Activated CD4-positive, alpha-beta memory T cell treated with anti-CD3 and anti-CD28 coated beads, Interleukin-2, amount 10 ng/mL, durations not matched to agents 7 days and 5 days (primary cell): ENCODE results near the gene TECTA. TPM values are rescaled to one million over a fixed set of nuclear protein-coding genes. Genes with fewer than 3 reads are reported as not detected.

ENCODE experiments used
- CTCF ChIA-PET: fragments of 350-600 bp; sonication (Branson Sonifier 250); formaldehyde crosslinking; loops from one replicate; lab custom pipeline; 2021; ENCODE audit warnings: antibody characterized with exemption, inconsistent platforms; lab: Charles Lee
- POLR2A ChIA-PET: fragments of 350-600 bp; sonication (Branson Sonifier 250); formaldehyde crosslinking; loops from one replicate; lab custom pipeline; 2021; ENCODE audit warnings: antibody characterized with exemption; lab: Charles Lee
- DNase-seq: peaks from one replicate; pipeline ENCODE4 v3.0.0-alpha.2; 2020
- H3K27ac Mint-ChIP-seq: one replicate; pipeline ENCODE4 v1.8.0; 2021; ENCODE audit warnings: mild to moderate bottlenecking, mixed read lengths
- H3K27me3 Mint-ChIP-seq: one replicate; pipeline ENCODE4 v1.8.0; 2021; ENCODE audit warnings: mixed read lengths
- H3K36me3 Mint-ChIP-seq: one replicate; pipeline ENCODE4 v1.8.0; 2021; ENCODE audit warnings: low read depth, mixed read lengths
- H3K4me1 Mint-ChIP-seq: one replicate; pipeline ENCODE4 v1.8.0; 2021; ENCODE audit warnings: mixed read lengths
- H3K4me3 Mint-ChIP-seq: one replicate; pipeline ENCODE4 v1.8.0; 2021; ENCODE audit warnings: mild to moderate bottlenecking, mixed read lengths
- H3K9me3 Mint-ChIP-seq: one replicate; pipeline ENCODE4 v1.8.0; 2021; ENCODE audit warnings: mixed read lengths
- total RNA-seq, 2 experiments: library from RNA; stranded (reverse); gene quantifications; one replicate each; pipeline ENCODE4 v1.2.3, GENCODE V29; 2021

Gene TECTA
- total RNA-seq, 2 experiments from 2014 or later: 0.10 to 0.20 TPM

DNA sequence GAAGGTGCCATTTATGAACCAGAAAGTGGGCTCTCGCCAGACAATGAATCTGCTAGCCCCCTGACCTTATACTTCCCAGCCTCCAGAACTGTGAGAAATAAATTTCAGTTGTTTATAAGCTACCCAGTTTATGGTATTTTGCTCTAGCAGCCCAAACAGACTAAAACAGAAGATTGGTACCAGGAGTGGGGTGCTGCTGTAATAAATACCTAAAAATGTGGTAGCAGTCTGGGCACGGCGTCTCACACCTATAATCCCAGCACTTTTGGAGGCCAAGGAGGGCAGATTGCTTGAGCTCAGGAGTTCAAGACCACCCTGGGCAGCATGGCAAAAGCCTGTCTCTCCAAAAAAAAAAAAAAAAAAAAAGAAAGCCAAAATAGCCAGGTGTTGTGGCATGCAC lies 21.3 kb downstream of the TECTA start:
- peaks cover 6% of the 10 kb centered on the region for H3K27me3 Mint-ChIP-seq
- no peaks in the 10 kb centered on the region for H3K4me1 Mint-ChIP-seq
- H3K27ac Mint-ChIP-seq: no peak overlapping the region
- H3K9me3 Mint-ChIP-seq: peaks cover 7% of the 10 kb centered on the region
- DNase-seq: no peak
- H3K4me3 Mint-ChIP-seq: no peak overlapping the region
- no peaks in the 10 kb centered on the region for H3K36me3 Mint-ChIP-seq
- ChIA-PET CTCF (no interaction called here), POLR2A (no interaction called here)

DNA sequence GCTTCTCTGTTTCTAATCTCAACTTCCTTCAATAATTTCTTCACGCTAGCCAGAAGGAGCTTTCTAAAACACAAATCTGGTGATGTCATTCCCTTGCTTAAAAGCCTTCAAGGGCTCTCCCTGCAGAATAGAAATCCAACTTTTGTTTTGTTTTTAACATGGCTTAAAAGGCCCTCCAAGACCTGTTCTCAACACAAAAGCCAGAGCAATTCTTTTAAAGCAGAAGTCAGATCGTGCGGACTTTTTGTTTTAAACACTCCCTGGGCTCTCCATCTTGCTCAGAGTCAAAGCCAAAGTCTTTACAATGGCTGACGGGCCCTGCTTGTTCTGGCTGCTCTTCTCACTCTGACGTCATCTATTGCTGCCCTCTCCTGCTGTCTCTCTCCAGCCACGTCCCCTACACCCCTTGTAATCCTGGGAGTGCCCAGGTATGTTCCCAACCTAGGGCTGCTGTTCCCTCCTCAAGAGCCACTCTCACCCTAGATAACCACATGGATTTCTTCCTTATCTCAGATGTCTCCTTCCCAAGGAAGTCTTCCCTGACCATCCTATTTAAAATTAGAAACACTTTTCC lies 22.5 kb downstream of the TECTA start:
- POLR2A ChIA-PET: no interaction called here
- H3K4me3 Mint-ChIP-seq: no peak overlapping the region
- no peak for DNase-seq
- no peaks in the 10 kb centered on the region for H3K36me3 Mint-ChIP-seq
- H3K27me3 Mint-ChIP-seq: peaks cover 6% of the 10 kb centered on the region
- H3K4me1 Mint-ChIP-seq: no peaks in the 10 kb centered on the region
- CTCF ChIA-PET: no interaction called here
- H3K27ac Mint-ChIP-seq: no peak overlapping the region
- H3K9me3 Mint-ChIP-seq: peaks cover 7% of the 10 kb centered on the region

DNA sequence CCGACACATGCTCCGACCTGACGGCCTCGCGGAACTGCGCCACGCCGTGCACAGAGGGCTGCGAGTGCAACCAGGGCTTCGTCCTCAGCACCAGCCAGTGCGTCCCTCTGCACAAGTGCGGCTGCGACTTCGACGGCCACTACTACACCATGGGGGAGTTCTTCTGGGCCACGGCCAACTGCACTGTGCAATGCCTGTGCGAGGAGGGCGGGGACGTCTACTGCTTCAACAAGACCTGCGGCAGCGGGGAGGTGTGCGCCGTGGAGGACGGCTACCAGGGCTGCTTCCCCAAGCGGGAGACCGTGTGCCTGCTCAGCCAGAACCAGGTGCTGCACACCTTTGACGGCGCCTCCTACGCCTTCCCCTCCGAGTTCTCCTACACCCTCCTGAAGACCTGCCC lies 26.8 kb downstream of the TECTA start:
- no peaks in the 10 kb centered on the region for H3K36me3 Mint-ChIP-seq
- POLR2A ChIA-PET: no interaction called here

DNA sequence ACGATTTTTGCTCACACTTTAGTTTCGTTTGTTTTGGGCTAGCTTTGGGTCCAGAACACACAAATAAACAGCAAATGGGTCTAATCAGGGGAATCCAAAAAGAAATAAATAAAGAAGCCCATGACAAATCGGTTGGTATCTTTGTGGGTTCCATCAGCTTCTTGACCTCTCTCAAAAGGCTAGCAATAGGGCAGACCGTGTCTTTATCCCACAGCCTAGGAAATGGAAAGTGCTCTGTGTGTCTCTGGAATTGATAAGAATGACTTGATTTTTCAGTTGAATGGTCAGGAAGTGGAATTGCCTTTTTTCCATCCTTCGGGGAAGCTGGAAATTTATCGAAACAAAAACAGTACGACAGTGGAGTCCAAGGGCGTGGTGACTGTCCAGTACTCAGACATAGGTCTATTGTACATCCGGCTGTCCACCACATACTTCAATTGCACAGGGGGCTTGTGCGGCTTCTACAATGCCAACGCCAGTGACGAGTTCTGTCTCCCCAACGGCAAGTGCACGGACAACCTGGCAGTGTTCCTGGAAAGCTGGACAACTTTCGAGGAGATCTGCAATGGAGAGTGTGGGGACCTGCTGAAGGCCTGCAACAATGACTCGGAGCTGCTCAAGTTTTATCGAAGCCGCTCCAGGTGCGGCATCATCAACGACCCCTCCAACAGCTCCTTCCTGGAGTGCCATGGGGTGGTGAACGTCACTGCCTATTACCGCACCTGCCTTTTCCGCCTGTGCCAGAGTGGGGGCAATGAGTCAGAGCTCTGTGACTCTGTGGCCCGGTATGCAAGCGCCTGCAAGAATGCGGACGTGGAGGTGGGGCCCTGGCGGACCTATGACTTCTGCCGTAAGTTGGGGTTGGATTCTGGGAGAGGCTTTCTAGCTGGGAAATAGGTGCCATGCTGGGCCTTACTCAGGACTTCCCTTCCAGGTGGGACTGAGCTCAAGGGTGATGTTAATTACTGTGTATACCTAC lies 28.6 kb downstream of the TECTA start:
- no peaks in the 10 kb centered on the region for H3K9me3 Mint-ChIP-seq
- CTCF ChIA-PET: no interaction called here
- no peak for DNase-seq

More for the DNA sequence above, 26.8 kb downstream of the TECTA start:
- no peaks in the 10 kb centered on the region for H3K9me3 Mint-ChIP-seq
- peaks cover 6% of the 10 kb centered on the region for H3K27me3 Mint-ChIP-seq
- CTCF ChIA-PET: no interaction called here
- no peak overlapping the region for H3K27ac Mint-ChIP-seq
- no peak for DNase-seq
- H3K4me1 Mint-ChIP-seq: no peaks in the 10 kb centered on the region
- H3K4me3 Mint-ChIP-seq: no peak overlapping the region

DNA sequence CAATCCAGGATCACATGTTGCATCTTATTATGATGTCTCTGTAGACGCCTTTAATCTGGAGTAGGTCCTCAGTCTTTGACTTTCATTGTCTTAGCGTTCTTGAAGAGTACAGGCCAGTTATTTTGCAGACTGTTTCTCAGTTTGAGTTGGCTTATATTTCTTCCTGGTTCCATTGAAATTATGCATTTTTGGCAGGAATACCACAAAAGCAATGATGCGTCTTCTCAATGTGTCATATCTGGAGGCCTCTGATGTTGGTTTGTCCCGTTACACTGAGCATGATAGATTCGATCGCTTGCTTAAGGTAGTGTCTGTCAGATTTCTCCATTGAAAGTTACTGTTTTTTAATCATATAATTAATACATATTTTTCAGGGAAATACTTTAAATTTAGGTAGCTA lies 30.6 kb downstream of the TECTA start:
- POLR2A ChIA-PET: no interaction called here
- CTCF ChIA-PET: no interaction called here

More for the DNA sequence above, 28.6 kb downstream of the TECTA start:
- H3K27ac Mint-ChIP-seq: no peak overlapping the region
- H3K4me1 Mint-ChIP-seq: no peaks in the 10 kb centered on the region
- H3K4me3 Mint-ChIP-seq: no peak overlapping the region
- POLR2A ChIA-PET: no interaction called here
- H3K36me3 Mint-ChIP-seq: no peaks in the 10 kb centered on the region
- H3K27me3 Mint-ChIP-seq: no peaks in the 10 kb centered on the region

DNA sequence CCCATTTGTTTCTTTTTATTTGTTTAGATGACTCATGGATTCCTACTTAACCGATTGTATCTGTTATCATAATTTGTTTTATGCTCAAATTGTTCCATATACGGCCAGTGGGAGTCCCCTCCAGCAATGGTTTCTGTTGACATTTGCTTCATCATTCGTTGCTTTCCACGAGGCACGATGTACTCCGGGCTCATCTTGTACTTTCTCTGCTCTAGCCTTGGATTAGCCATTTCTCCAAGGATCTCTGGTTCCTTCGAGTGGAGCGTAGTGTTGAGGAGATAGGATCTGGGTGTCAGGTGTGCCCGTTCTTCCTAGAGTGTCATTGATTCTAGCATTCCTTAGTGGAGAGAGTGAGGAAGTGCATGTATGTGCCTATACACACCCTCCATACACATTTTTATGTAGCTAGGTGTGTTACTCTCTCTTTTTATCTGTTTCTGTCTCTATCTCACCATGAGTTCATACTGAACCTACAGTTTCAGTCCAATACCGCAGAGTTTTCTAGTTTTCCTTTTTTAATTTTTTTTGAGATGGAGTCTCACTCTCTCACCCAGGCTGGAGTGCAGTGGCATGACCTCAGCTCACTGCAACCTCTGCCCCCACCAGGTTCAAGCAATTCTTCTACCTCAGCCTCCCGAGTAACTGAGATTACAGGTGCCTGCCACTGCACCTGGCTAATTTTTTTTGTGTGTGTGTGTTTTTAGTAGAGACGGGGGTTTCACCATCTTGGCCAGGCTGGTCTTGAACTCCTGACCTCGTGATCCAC lies 31.4 kb downstream of the TECTA start:
- ChIA-PET CTCF (no interaction called here), POLR2A (interaction anchor here (0.9 kb wide), 1 partner anchor 202 kb away, joined by 3 read pairs; no protein-coding TSS in a partner anchor)
- no peak for DNase-seq
- no peaks in the 10 kb centered on the region for H3K36me3 Mint-ChIP-seq
- H3K27ac Mint-ChIP-seq: no peak overlapping the region
- no peaks in the 10 kb centered on the region for H3K27me3 Mint-ChIP-seq
- no peaks in the 10 kb centered on the region for H3K4me1 Mint-ChIP-seq
- H3K4me3 Mint-ChIP-seq: no peak overlapping the region
- no peaks in the 10 kb centered on the region for H3K9me3 Mint-ChIP-seq

More for the DNA sequence above, 30.6 kb downstream of the TECTA start:
- no peak for DNase-seq
- H3K4me3 Mint-ChIP-seq: no peak overlapping the region
- no peaks in the 10 kb centered on the region for H3K27me3 Mint-ChIP-seq
- no peak overlapping the region for H3K27ac Mint-ChIP-seq
- H3K9me3 Mint-ChIP-seq: no peaks in the 10 kb centered on the region
- no peaks in the 10 kb centered on the region for H3K4me1 Mint-ChIP-seq
- no peaks in the 10 kb centered on the region for H3K36me3 Mint-ChIP-seq

DNA sequence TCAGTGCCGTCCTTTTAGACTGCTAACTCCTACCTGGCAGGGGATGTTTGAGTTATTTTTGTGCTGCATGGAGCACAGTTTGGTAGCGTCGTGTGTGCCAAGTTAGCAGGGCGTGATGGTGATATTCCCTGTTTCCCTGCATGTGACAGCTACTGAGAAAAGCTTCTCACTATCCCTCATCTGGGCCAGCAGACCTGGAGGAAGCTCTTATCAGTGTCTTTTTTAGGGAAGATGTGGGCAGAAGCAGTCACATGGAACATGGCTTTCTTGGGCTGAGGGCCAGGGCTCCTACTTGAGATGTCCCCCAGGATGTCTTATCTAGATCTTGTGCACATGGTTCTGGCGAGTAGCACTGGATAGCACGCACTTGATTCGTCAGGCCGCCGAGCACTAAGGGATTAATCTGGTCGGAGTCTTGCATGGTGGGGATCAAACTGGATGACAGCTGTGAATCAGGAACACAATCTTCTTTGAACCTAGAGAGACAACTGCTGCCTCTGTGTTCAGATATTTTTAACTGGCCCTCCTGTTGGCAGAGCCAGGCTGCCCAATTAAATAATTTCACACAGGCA lies 33.8 kb downstream of the TECTA start:
- no peak overlapping the region for H3K4me3 Mint-ChIP-seq

DNA sequence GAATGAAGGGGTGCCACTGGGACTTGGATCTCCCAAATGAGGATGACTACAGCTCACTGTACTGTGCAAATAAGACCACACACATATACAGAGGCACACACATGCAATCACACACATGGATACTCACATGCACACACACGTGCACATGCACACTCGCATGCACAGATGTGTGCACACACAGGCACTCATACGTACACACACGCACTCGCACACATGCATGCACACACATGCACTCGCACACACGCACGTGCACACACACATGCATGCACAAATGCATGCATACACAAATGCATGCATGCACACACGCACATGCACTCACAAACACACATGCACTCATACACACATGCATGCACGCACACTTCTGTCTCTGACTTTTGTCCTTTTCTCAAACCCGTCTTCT lies 36.0 kb downstream of the TECTA start:
- Mint-ChIP-seq H3K27me3 (peaks cover 3% of the 10 kb centered on the region), H3K36me3 (no peaks in the 10 kb centered on the region), H3K27ac (no peak overlapping the region), H3K4me1 (no peaks in the 10 kb centered on the region), H3K9me3 (no peaks in the 10 kb centered on the region), H3K4me3 (no peak overlapping the region)
- no peak for DNase-seq
- ChIA-PET POLR2A (no interaction called here), CTCF (no interaction called here)

More for the DNA sequence above, 33.8 kb downstream of the TECTA start:
- POLR2A ChIA-PET: no interaction called here
- Mint-ChIP-seq H3K27me3 (no peaks in the 10 kb centered on the region), H3K36me3 (no peaks in the 10 kb centered on the region), H3K27ac (no peak overlapping the region), H3K4me1 (no peaks in the 10 kb centered on the region), H3K9me3 (no peaks in the 10 kb centered on the region)
- no peak for DNase-seq
- CTCF ChIA-PET: no interaction called here

DNA sequence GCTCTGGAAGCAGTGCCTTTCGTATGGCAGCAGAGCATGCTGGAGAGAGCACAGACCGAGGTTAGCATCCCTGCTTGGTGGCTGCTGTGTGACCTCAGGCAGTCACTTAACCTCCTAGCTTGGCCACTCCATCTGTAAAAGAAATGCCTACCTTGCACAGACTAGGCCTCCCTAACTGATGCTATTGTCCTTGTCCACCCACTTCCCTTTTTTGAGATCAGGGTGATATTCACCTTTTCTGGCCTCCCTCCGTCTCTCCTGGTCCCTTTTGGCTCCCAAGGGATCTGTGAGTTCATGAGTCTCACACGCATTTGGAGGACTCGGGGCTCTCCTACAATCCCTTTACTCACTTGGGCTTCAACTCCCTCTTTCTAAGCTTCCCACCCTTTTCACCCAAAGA lies 37.2 kb downstream of the TECTA start:
- POLR2A ChIA-PET: no interaction called here
- CTCF ChIA-PET: no interaction called here
- Mint-ChIP-seq H3K4me3 (no peak overlapping the region), H3K27ac (no peak overlapping the region), H3K9me3 (no peaks in the 10 kb centered on the region), H3K4me1 (no peaks in the 10 kb centered on the region), H3K27me3 (peaks cover 6% of the 10 kb centered on the region), H3K36me3 (no peaks in the 10 kb centered on the region)
- no peak for DNase-seq

DNA sequence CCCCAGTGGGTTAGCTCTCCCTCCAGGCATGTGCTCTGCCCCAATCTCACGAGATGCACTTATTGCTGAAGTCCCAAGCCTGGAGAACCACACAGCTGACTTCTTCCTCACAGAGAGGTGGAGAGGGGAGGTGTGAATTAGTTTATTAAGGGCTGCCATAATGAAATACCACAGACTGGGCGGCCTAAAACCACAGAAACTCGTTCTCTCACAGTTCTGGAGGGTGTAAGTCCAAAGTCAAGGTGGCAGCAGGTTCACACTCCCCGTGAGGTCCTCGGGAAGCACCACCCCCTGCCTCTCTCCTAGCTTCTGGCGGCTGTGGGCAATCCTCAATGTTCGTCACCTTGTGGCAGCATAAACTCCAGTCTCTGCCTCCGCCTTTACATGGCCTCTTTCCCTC lies 39.3 kb downstream of the TECTA start:
- H3K36me3 Mint-ChIP-seq: no peaks in the 10 kb centered on the region
- H3K27me3 Mint-ChIP-seq: peaks cover 6% of the 10 kb centered on the region
- ChIA-PET CTCF (interaction anchor here (0.6 kb wide), 1 partner anchor 10 kb away, joined by 3 read pairs; no protein-coding TSS in a partner anchor), POLR2A (no interaction called here)
- no peaks in the 10 kb centered on the region for H3K9me3 Mint-ChIP-seq
- no peak overlapping the region for H3K27ac Mint-ChIP-seq
- no peak for DNase-seq
- no peak overlapping the region for H3K4me3 Mint-ChIP-seq
- no peaks in the 10 kb centered on the region for H3K4me1 Mint-ChIP-seq

DNA sequence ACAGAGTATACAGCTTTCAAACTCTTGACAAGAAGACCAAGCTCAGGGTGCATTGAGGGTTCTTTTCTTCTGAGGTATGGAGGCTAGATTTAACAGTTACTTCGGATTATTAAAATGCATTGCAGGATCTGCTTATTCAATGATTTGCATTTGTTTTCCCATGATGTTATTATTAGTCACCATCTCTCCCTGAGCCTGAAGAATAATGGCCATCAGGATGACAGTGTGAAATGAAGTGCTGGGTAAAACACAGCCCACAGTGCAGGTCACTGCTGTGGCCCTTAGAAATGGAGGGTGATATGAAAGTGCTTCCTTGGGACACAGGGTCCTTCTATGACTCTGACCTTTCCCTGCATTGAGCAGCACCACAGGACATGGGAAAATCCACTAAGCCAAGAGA lies 40.0 kb downstream of the TECTA start:
- H3K4me3 Mint-ChIP-seq: no peak overlapping the region
- no peaks in the 10 kb centered on the region for H3K4me1 Mint-ChIP-seq
- DNase-seq: no peak
- CTCF ChIA-PET: no interaction called here
- no peaks in the 10 kb centered on the region for H3K36me3 Mint-ChIP-seq
- H3K27ac Mint-ChIP-seq: no peak overlapping the region
- POLR2A ChIA-PET: no interaction called here
- H3K9me3 Mint-ChIP-seq: no peaks in the 10 kb centered on the region
- H3K27me3 Mint-ChIP-seq: peaks cover 6% of the 10 kb centered on the region

DNA sequence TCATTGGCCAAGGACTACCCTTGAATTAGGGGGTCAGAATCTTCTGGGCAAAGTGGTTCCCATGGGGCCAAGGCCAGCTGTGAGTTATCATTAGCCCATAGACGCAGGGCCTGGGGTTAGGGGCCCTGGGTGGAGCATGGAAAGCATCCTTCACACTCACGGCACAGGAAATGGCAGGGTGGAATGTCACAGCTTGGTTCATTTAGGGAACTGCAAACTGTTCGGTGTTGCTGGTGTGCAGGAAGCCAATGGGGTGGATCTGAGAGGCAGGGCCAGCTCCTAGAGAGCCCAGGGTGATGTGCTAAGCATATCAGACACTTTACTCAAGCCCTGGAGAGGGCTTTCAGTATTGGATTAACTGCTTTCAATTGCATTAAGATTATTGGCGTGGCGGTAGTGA lies 42.9 kb downstream of the TECTA start:
- H3K4me3 Mint-ChIP-seq: no peak overlapping the region
- H3K27ac Mint-ChIP-seq: no peak overlapping the region
- peaks cover 6% of the 10 kb centered on the region for H3K27me3 Mint-ChIP-seq
- H3K9me3 Mint-ChIP-seq: no peaks in the 10 kb centered on the region
- H3K36me3 Mint-ChIP-seq: no peaks in the 10 kb centered on the region
- no peaks in the 10 kb centered on the region for H3K4me1 Mint-ChIP-seq
- ChIA-PET CTCF (no interaction called here), POLR2A (no interaction called here)
- no peak for DNase-seq

DNA sequence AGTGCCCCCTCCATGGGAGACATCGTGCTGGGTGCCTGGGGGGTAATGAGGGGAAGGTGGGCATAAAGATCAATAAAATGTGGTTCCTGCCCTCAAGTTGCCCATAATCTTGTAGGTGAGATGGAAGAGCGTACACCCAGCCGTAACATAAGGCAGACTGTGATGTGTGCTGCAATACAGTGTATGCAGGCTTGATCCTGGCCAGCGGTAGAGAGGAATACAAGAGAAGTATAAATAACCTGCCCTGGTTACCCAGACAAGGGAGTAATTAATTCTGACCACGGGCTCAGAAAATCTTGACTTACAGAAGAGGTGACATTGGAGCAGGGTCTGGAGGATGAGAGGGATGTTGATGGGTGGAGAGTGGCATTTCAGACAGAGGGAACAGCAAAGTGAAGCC lies 43.7 kb downstream of the TECTA start:
- CTCF ChIA-PET: no interaction called here
- Mint-ChIP-seq H3K4me1 (no peaks in the 10 kb centered on the region), H3K36me3 (no peaks in the 10 kb centered on the region), H3K4me3 (no peak overlapping the region), H3K27ac (no peak overlapping the region), H3K9me3 (no peaks in the 10 kb centered on the region), H3K27me3 (peaks cover 6% of the 10 kb centered on the region)
- DNase-seq: no peak
- POLR2A ChIA-PET: no interaction called here
